ENCODE results near the gene SPATA33.

Gene SPATA33

GRCh38 chr16:89657442-89658220, at the start of gene SPATA33, which contains the start of gene CHMP1A:
Gene SPATA33 (plus strand): TSS chr16:89657836. CDS start chr16:89657912, 76 bp downstream.
Gene CHMP1A (minus strand): TSS chr16:89657708. CDS start chr16:89657588, 120 bp downstream.
- peak; percentile 96 for DNase-seq (ENCODE audit: low read depth, low spot score)

GRCh38 chr16:89607937-89608740, 49.5 kb upstream of the SPATA33 start:
- no peak for DNase-seq (ENCODE audit: low read depth, low spot score)

- no peak for DNase-seq (ENCODE audit: low read depth, low spot score)
Observed at GRCh38 chr16:89610108-89610453, 47.6 kb upstream of the SPATA33 start.

GRCh38 chr16:89612415-89613166, 45.0 kb upstream of the SPATA33 start:
- DNase-seq (ENCODE audit: low read depth, low spot score), result no peak

- DNase-seq (ENCODE audit: low read depth, low spot score), result no peak
Observed at GRCh38 chr16:89613231-89613953, 44.2 kb upstream of the SPATA33 start, which contains the start of gene DPEP1. Gene DPEP1 (plus strand): TSS chr16:89613642. CDS start chr16:89630411, 16,769 bp downstream.

GRCh38 chr16:89613954-89614459, 43.6 kb upstream of the SPATA33 start:
- DNase-seq (ENCODE audit: low read depth, low spot score), result no peak

- DNase-seq (ENCODE audit: low read depth, low spot score), result no peak
Observed at GRCh38 chr16:89615176-89615575, 42.5 kb upstream of the SPATA33 start.

GRCh38 chr16:89615596-89616090, 42.0 kb upstream of the SPATA33 start:
- peak; percentile 53 for DNase-seq (ENCODE audit: low read depth, low spot score)

- DNase-seq (ENCODE audit: low read depth, low spot score), result no peak
Observed at GRCh38 chr16:89616623-89617022, 41.0 kb upstream of the SPATA33 start.

GRCh38 chr16:89617036-89617435, 40.6 kb upstream of the SPATA33 start:
- no peak for DNase-seq (ENCODE audit: low read depth, low spot score)

- DNase-seq (ENCODE audit: low read depth, low spot score), result no peak
Observed at GRCh38 chr16:89618109-89618998, 39.3 kb upstream of the SPATA33 start.

GRCh38 chr16:89619840-89620239, 37.8 kb upstream of the SPATA33 start:
- peak; percentile 63 for DNase-seq (ENCODE audit: low read depth, low spot score)

- no peak for DNase-seq (ENCODE audit: low read depth, low spot score)
Observed at GRCh38 chr16:89620406-89620841, 37.2 kb upstream of the SPATA33 start.

- DNase-seq (ENCODE audit: low read depth, low spot score), result no peak
Observed at GRCh38 chr16:89621136-89621697, 36.4 kb upstream of the SPATA33 start.

GRCh38 chr16:89621698-89622409, 35.8 kb upstream of the SPATA33 start:
- no peak for DNase-seq (ENCODE audit: low read depth, low spot score)

- peak; percentile 29 for DNase-seq (ENCODE audit: low read depth, low spot score)
Observed at GRCh38 chr16:89623511-89624261, 34.0 kb upstream of the SPATA33 start.

GRCh38 chr16:89624777-89625761, 32.6 kb upstream of the SPATA33 start:
- no peak for DNase-seq (ENCODE audit: low read depth, low spot score)
